ENCODE measurements around the gene DONSON.

- TF ChIP-seq POLR2AphosphoS5 (IDR thresholded peaks at IDR 0.05; ENCODE audit: low read depth, low read length) (no peak; the same call in 1 of the 2 replicates), POLR2A (IDR thresholded peaks at IDR 0.05; ENCODE audit: low read depth, low read length) (peak; percentile 61; the same call in 1 of the 2 replicates), TAF1 (IDR thresholded peaks at IDR 0.05; ENCODE audit: low read depth, low read length) (peak; percentile 86), POU2F2 (IDR thresholded peaks at IDR 0.05; ENCODE audit: low read depth, low read length) (no peak; the same call in 1 of the 2 replicates)
These were observed 46.5 kb downstream of the DONSON start, which contains the start of gene GART for GRCh38 chr21:33541756-33542639.

Data from GM12891 (cell line).